Endometrial microvascular endothelial cells (primary cell): ENCODE results near the gene DIO2. TPM values are rescaled to one million over a fixed set of nuclear protein-coding genes. Genes with fewer than 3 reads are reported as not detected.

Experiments used
- in situ Hi-C: cut with HindIII; loops from 2 replicates; pipeline ENCODE4 v1.10.0; 2017; ENCODE audit warnings: low sequenced_read_pairs, low pct_unique_long_range_greater_than_20kb; ENCODE audit errors: inconsistent ontology term
- total RNA-seq: library from RNA; depleted of rRNA; stranded (reverse); fragments of >200 nt; gene quantifications from one replicate; pipeline ENCODE4 v1.2.3, GENCODE V29; 2015; ENCODE audit errors: inconsistent ontology term

The DIO2 gene
- total RNA-seq, 1 donor from 2014 or later, result 0.37 TPM

- in situ Hi-C loops, result no loop called here
These were observed 25.0 kb downstream of the DIO2 start for GRCh38 chr14:80186301-80186800.

- in situ Hi-C loops, result no loop called here
These were observed 34.4 kb downstream of the DIO2 start for GRCh38 chr14:80176893-80177292.

GRCh38 chr14:80172375-80173051, 38.8 kb downstream of the DIO2 start:
- in situ Hi-C loops, result no loop called here

- in situ Hi-C loops, result no loop called here
These were observed 43.4 kb downstream of the DIO2 start for GRCh38 chr14:80167793-80168448.

GRCh38 chr14:80164991-80165721, 46.1 kb downstream of the DIO2 start:
- in situ Hi-C loops, result no loop called here

- in situ Hi-C loops, result no loop called here
These were observed 58.5 kb downstream of the DIO2 start for GRCh38 chr14:80152763-80153162.

- in situ Hi-C loops, result no loop called here
These were observed 59.1 kb downstream of the DIO2 start for GRCh38 chr14:80152166-80152565.

- in situ Hi-C loops, result no loop called here
These were observed 61.0 kb downstream of the DIO2 start for GRCh38 chr14:80150301-80150700.
